Panc1 (cell line): Measurements from ENCODE around the gene ASTN2. TPM values are rescaled to one million over a fixed set of nuclear protein-coding genes. Genes with fewer than 3 reads are reported as not detected.

Experiments
- ATAC-seq: fragments of 200-7000 bp; cut with Tn5 transposase; 2 replicates; pipeline ENCODE4 v1.9.1; 2020; ENCODE audit warnings: mild to moderate bottlenecking, moderate library complexity
- BruUV-seq: library from RNA; stranded (reverse); fragments of 400-500 nt; replicated peaks from 2 replicates; lab custom pipeline; 2021; lab: Mats Ljungman, UMichigan
- CTCF ChIA-PET: fragments of 300-600 bp; sonication (Branson Sonifier 250); formaldehyde crosslinking; loops from one replicate; lab custom pipeline; 2022; ENCODE audit warnings: antibody characterized with exemption; lab: Charles Lee
- POLR2A ChIA-PET: fragments of 300-600 bp; sonication (Branson Sonifier 250); formaldehyde crosslinking; loops from one replicate; lab custom pipeline; 2022; ENCODE audit warnings: antibody characterized with exemption; lab: Charles Lee
- DNase-seq: peaks from one replicate; pipeline ENCODE4 v3.0.0-alpha.2; 2010; ENCODE audit warnings: low read depth, low spot score
- H3K27ac ChIP-seq: 2 replicates; pipeline ENCODE4 v1.5.1; 2011; ENCODE audit warnings: mild to moderate bottlenecking, low read length, inconsistent platforms
- H3K27me3 ChIP-seq: fragments of 200-500 bp; sonication (Bioruptor generic); 2 replicates; pipeline ENCODE4 v1.6.0; 2014; ENCODE audit warnings: low read length, inconsistent platforms; ENCODE audit not compliant: control insufficient read depth, insufficient read depth
- H3K36me3 ChIP-seq: fragments of 200-500 bp; sonication (Bioruptor generic); 2 replicates; pipeline ENCODE4 v1.5.1; 2014; ENCODE audit warnings: inconsistent platforms, mild to moderate bottlenecking, low read length, moderate library complexity; ENCODE audit not compliant: control insufficient read depth, insufficient read depth
- H3K4me1 ChIP-seq: 2 replicates; pipeline ENCODE4 v1.5.1; 2011; ENCODE audit warnings: inconsistent platforms, mild to moderate bottlenecking, low read length, moderate library complexity; ENCODE audit not compliant: control insufficient read depth, insufficient read depth
- H3K4me3 ChIP-seq, 2 experiments: 2 replicates each; pipeline ENCODE4 v1.5.1; 2011 to 2012; ENCODE audit warnings: low read depth in 2 of 2, low read length in 2 of 2, mild to moderate bottlenecking in 2 of 2, inconsistent platforms in 1 of 2, moderate library complexity in 1 of 2
- H3K9me3 ChIP-seq: fragments of 200-500 bp; sonication (Bioruptor generic); 2 replicates; pipeline ENCODE4 v1.5.1; 2014; ENCODE audit warnings: low read depth, mild to moderate bottlenecking, inconsistent platforms, low read length, moderate library complexity; ENCODE audit not compliant: control insufficient read depth, insufficient read depth
- POLR2AphosphoS5 ChIP-seq: IDR thresholded peaks from 2 replicates; pipeline ENCODE4 v1.6.1; 2012; ENCODE audit warnings: mild to moderate bottlenecking, low read depth, low read length, moderate library complexity
- SIN3A ChIP-seq: IDR thresholded peaks from 2 replicates; pipeline ENCODE4 v1.6.1; 2012; ENCODE audit warnings: low read depth, mild to moderate bottlenecking, low read length, moderate library complexity, borderline replicate concordance; ENCODE audit not compliant: insufficient read depth
- TCF7L2 ChIP-seq: IDR thresholded peaks from 2 replicates; pipeline ENCODE4 v1.6.1; 2011; ENCODE audit warnings: mild to moderate bottlenecking, low read depth, low read length, inconsistent platforms
- in situ Hi-C: cut with HindIII; loops from 2 replicates; pipeline ENCODE4 v1.10.0; 2016; ENCODE audit warnings: low sequenced_read_pairs, low pct_unique_long_range_greater_than_20kb
- intact Hi-C: fragments of 100-400 bp; cut with micrococcal nuclease; formaldehyde crosslinking; loops from one replicate; pipeline ENCODE4 v1.10.0; 2022; ENCODE audit not compliant: unreplicated experiment
- total RNA-seq: library from RNA; stranded (reverse); gene quantifications from one replicate; pipeline ENCODE4 v1.2.1, GENCODE V29; 2021; ENCODE audit not compliant: unreplicated experiment
- TF ChIP-seq, protein P1 (sequence below), 2 experiments: IDR thresholded peaks; 2 replicates each; pipeline ENCODE4 v1.6.1; 2011 to 2012; ENCODE audit warnings: low read depth in 2 of 2, control low read depth in 1 of 2, low read length in 1 of 2, mild to moderate bottlenecking in 1 of 2, moderate library complexity in 1 of 2; ENCODE audit not compliant: insufficient read depth in 1 of 2
- TF ChIP-seq, protein P2 (sequence below): fragments of 450-650 bp; IDR thresholded peaks from 2 replicates; pipeline ENCODE4 v1.5.1; 2017; ENCODE audit warnings: mild to moderate bottlenecking

ASTN2 gene
- total RNA-seq, 1 experiment from 2014 or later = 3.9 TPM

DNA sequence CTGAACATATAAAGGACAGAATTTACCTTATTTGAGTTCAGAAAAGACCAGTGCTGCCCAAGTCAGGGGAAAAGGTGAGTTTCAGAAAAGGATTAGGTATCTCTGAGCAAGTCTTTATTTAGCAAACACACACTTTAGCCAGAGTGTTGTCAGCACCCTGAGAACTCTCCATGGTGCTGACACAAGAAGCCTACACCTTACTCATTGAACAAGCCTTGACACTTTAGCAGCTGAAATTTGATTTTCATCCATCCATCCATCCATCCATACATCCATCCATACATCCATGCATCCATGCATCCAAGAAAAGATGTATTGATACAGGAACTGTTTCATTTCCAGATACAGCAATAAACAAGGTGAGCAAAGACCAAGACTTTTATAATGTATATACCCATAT, 416.6 kb downstream of the ASTN2 start:
- CTCF ChIA-PET = no interaction called here
- in situ Hi-C loops (no loop called here), intact Hi-C loops (no loop called here)
- no TSS peak for BruUV-seq
- no peaks in the 10 kb centered on the region for H3K36me3 ChIP-seq
- DNase-seq (no peak), ATAC-seq (no peak)
- H3K9me3 ChIP-seq = no peaks in the 10 kb centered on the region
- no peak overlapping the region for H3K27ac ChIP-seq
- H3K27me3 ChIP-seq = no peaks in the 10 kb centered on the region
- no peak for TF ChIP-seq POLR2AphosphoS5
- TF ChIP-seq, protein P1, sequence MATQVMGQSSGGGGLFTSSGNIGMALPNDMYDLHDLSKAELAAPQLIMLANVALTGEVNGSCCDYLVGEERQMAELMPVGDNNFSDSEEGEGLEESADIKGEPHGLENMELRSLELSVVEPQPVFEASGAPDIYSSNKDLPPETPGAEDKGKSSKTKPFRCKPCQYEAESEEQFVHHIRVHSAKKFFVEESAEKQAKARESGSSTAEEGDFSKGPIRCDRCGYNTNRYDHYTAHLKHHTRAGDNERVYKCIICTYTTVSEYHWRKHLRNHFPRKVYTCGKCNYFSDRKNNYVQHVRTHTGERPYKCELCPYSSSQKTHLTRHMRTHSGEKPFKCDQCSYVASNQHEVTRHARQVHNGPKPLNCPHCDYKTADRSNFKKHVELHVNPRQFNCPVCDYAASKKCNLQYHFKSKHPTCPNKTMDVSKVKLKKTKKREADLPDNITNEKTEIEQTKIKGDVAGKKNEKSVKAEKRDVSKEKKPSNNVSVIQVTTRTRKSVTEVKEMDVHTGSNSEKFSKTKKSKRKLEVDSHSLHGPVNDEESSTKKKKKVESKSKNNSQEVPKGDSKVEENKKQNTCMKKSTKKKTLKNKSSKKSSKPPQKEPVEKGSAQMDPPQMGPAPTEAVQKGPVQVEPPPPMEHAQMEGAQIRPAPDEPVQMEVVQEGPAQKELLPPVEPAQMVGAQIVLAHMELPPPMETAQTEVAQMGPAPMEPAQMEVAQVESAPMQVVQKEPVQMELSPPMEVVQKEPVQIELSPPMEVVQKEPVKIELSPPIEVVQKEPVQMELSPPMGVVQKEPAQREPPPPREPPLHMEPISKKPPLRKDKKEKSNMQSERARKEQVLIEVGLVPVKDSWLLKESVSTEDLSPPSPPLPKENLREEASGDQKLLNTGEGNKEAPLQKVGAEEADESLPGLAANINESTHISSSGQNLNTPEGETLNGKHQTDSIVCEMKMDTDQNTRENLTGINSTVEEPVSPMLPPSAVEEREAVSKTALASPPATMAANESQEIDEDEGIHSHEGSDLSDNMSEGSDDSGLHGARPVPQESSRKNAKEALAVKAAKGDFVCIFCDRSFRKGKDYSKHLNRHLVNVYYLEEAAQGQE (IDR thresholded peaks at IDR 0.05; ENCODE audit: insufficient read depth in 1 of 2, low read depth in 2 of 2, low read length in 1 of 2) = peak; percentile 49 to 69; a peak in 2 of 4 replicates
- no peak for TF ChIP-seq TCF7L2
- no peak overlapping the region for H3K4me3 ChIP-seq
- POLR2A ChIA-PET = no interaction called here
- no peaks in the 10 kb centered on the region for H3K4me1 ChIP-seq

DNA sequence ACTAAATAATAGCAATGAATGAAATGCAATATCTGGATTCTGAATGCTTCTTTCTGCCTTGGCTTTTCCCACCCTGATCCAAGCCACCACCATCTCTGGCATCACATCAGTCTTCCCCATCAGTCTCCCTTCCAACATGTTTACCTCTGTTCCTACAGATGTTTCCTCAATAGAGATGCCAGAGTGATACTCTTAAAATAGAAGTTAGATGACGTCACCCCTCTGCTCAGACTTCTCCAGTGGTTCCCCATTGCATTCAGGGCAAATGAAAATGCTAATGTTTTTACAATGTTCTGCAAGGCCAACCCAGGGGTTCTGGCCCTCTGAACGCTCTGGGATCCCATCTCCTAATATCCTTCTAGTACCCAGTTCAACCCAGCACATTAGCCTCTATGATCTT, 422.0 kb downstream of the ASTN2 start:
- no peaks in the 10 kb centered on the region for H3K36me3 ChIP-seq
- TF ChIP-seq SIN3A (no peak), TCF7L2 (no peak), POLR2AphosphoS5 (no peak)
- TF ChIP-seq, protein P2, sequence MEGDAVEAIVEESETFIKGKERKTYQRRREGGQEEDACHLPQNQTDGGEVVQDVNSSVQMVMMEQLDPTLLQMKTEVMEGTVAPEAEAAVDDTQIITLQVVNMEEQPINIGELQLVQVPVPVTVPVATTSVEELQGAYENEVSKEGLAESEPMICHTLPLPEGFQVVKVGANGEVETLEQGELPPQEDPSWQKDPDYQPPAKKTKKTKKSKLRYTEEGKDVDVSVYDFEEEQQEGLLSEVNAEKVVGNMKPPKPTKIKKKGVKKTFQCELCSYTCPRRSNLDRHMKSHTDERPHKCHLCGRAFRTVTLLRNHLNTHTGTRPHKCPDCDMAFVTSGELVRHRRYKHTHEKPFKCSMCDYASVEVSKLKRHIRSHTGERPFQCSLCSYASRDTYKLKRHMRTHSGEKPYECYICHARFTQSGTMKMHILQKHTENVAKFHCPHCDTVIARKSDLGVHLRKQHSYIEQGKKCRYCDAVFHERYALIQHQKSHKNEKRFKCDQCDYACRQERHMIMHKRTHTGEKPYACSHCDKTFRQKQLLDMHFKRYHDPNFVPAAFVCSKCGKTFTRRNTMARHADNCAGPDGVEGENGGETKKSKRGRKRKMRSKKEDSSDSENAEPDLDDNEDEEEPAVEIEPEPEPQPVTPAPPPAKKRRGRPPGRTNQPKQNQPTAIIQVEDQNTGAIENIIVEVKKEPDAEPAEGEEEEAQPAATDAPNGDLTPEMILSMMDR = no peak
- TF ChIP-seq, protein P1 (IDR thresholded peaks at IDR 0.05; ENCODE audit: insufficient read depth in 1 of 2, low read depth in 2 of 2, low read length in 1 of 2) = no peak
- intact Hi-C loops (no loop called here), in situ Hi-C loops (no loop called here)
- ATAC-seq (no peak), DNase-seq (no peak)
- no peak overlapping the region for H3K27ac ChIP-seq
- H3K4me3 ChIP-seq = no peak overlapping the region
- POLR2A ChIA-PET = no interaction called here
- CTCF ChIA-PET = no interaction called here
- H3K4me1 ChIP-seq = no peaks in the 10 kb centered on the region
- H3K9me3 ChIP-seq = no peaks in the 10 kb centered on the region
- no peaks in the 10 kb centered on the region for H3K27me3 ChIP-seq
- BruUV-seq = no TSS peak
